ENCODE results near the gene GARIN5B. TPM values are rescaled to one million over a fixed set of nuclear protein-coding genes. Genes with fewer than 3 reads are reported as not detected.

Gene GARIN5B
- total RNA-seq, 1 experiment from 2014 or later = not detected

DNA sequence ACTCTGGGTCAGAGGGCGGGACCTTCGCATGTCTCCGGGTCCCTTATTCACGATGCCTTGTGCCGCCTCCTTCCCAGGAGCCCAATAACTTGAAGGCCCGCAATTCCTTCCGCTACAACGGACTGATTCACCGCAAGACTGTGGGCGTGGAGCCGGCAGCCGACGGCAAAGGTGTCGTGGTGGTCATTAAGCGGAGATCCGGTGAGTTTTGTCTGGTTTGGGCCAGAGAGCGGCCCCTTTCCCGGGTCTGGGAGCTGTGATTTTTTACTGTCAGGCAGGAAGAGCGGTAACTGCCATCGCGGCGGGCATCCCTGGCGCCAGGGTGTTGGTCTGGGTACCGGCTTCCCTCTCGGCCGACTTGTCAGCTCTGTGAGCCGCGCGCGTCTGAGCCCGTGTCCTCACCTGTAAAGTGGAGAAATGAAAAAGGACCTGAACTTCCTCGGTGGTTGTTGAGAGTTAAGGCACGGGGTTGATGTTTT is 23.5 kb upstream of the GARIN5B start (continued):
- TF ChIP-seq, protein P1, sequence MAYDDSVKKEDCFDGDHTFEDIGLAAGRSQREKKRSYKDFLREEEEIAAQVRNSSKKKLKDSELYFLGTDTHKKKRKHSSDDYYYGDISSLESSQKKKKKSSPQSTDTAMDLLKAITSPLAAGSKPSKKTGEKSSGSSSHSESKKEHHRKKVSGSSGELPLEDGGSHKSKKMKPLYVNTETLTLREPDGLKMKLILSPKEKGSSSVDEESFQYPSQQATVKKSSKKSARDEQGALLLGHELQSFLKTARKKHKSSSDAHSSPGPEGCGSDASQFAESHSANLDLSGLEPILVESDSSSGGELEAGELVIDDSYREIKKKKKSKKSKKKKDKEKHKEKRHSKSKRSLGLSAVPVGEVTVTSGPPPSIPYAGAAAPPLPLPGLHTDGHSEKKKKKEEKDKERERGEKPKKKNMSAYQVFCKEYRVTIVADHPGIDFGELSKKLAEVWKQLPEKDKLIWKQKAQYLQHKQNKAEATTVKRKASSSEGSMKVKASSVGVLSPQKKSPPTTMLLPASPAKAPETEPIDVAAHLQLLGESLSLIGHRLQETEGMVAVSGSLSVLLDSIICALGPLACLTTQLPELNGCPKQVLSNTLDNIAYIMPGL (CRISPR knock-in tag; IDR thresholded peaks at IDR 0.05) = no peak
- TF ChIP-seq JUN (CRISPR knock-in tag; IDR thresholded peaks at IDR 0.05) (no peak), IRF2 (CRISPR knock-in tag; IDR thresholded peaks at IDR 0.05; ENCODE audit: borderline replicate concordance, low read depth) (no peak), NFYB (CRISPR knock-in tag; conservative IDR thresholded peaks at IDR 0.05; ENCODE audit: low read depth) (no peak), ZNF317 (CRISPR knock-in tag; IDR thresholded peaks at IDR 0.05; ENCODE audit: borderline replicate concordance, low read depth) (no peak)

DNA sequence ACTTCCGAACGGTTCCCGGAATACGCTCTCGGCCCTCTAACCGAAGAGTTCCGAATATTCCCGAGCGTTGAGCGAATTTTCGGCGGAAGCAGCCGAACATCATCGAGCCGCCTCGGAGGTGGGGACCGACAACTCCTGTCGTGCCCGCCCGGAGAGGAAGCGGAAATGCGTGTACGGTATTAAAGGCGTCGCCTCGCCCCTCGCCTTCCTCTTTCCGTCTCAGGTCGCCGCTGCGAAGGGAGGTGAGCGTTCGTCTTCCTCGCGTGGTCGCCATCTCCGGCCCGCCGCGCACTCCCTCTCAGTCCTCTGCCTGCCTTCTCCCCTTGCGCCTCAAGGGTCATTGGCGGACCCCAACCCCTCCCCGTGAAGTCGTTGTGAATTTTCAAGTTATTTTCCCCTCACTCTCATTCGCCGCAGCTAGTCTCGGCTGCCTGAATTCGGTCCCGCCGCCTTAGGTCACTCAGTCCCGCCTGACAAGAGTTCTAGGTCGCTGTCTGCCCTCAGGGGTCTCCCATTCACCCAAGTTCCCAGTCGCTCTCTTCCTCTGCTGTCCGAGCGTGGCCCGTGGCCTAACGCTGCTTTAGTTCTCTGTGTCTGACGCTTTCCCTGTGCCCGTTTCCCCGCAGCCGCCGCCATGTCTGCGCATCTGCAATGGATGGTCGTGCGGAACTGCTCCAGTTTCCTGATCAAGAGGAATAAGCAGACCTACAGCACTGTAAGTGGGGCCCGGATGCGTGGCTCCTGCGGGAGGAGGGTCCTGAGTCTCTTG is 22.8 kb upstream of the GARIN5B start, which contains the start of gene RPL28:
Gene RPL28 (plus strand): TSS at position 209 of the 769 bp plus-strand sequence. CDS start 426 bp downstream, at position 635.
- peak; percentile 98 for DNase-seq (ENCODE audit: low spot score)
- Mint-ChIP-seq H3K27me3 (ENCODE audit: low read depth) (peaks cover 19% of the 10 kb centered on the region), H3K27ac (peak within 1 kb of the TSS; percentile 99), H3K9me3 (no peaks in the 10 kb centered on the region), H3K4me3 (peak within 1 kb of the TSS; percentile 100), H3K4me1 (peaks cover 48% of the 10 kb centered on the region), H3K36me3 (peaks cover 41% of the 10 kb centered on the region)
- ChIA-PET CTCF (no interaction called here), POLR2A (interaction anchor here (1.5 kb wide), 1 partner anchor 14 kb away, joined by 3 read pairs; no protein-coding TSS in a partner anchor)
- ATAC-seq = peak; percentile 77
- TF ChIP-seq SOX15 (CRISPR knock-in tag; IDR thresholded peaks at IDR 0.05) (no peak), GRHL2 (CRISPR knock-in tag; IDR thresholded peaks at IDR 0.05; ENCODE audit: insufficient replicate concordance, severe bottlenecking) (no peak), TEAD4 (CRISPR knock-in tag; IDR thresholded peaks at IDR 0.05) (no peak), NFE2L1 (CRISPR knock-in tag; IDR thresholded peaks at IDR 0.05) (no peak; the same call in 1 of the 2 replicates), NFYB (CRISPR knock-in tag; conservative IDR thresholded peaks at IDR 0.05; ENCODE audit: low read depth) (peak; percentile 37), ESRRA (CRISPR knock-in tag; IDR thresholded peaks at IDR 0.05; ENCODE audit: borderline replicate concordance) (0 out of 2 replicates have a peak, but pooled peaks have one; percentile 35), ZNF396 (CRISPR knock-in tag; IDR thresholded peaks at IDR 0.05; ENCODE audit: borderline replicate concordance) (no peak), IRF2 (CRISPR knock-in tag; IDR thresholded peaks at IDR 0.05; ENCODE audit: borderline replicate concordance, low read depth) (no peak), TEAD1 (CRISPR knock-in tag; IDR thresholded peaks at IDR 0.05) (peak; percentile 90), JUN (CRISPR knock-in tag; IDR thresholded peaks at IDR 0.05) (peak; percentile 70; the same call in 1 of the 2 replicates), ZNF263 (CRISPR knock-in tag; IDR thresholded peaks at IDR 0.05; ENCODE audit: low read depth) (no peak), NR2C2 (CRISPR knock-in tag; IDR thresholded peaks at IDR 0.05) (no peak)
- TF ChIP-seq, protein P2, sequence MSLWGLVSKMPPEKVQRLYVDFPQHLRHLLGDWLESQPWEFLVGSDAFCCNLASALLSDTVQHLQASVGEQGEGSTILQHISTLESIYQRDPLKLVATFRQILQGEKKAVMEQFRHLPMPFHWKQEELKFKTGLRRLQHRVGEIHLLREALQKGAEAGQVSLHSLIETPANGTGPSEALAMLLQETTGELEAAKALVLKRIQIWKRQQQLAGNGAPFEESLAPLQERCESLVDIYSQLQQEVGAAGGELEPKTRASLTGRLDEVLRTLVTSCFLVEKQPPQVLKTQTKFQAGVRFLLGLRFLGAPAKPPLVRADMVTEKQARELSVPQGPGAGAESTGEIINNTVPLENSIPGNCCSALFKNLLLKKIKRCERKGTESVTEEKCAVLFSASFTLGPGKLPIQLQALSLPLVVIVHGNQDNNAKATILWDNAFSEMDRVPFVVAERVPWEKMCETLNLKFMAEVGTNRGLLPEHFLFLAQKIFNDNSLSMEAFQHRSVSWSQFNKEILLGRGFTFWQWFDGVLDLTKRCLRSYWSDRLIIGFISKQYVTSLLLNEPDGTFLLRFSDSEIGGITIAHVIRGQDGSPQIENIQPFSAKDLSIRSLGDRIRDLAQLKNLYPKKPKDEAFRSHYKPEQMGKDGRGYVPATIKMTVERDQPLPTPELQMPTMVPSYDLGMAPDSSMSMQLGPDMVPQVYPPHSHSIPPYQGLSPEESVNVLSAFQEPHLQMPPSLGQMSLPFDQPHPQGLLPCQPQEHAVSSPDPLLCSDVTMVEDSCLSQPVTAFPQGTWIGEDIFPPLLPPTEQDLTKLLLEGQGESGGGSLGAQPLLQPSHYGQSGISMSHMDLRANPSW (CRISPR knock-in tag; conservative IDR thresholded peaks at IDR 0.05; ENCODE audit: low read depth) = no peak
- TF ChIP-seq, protein P3, sequence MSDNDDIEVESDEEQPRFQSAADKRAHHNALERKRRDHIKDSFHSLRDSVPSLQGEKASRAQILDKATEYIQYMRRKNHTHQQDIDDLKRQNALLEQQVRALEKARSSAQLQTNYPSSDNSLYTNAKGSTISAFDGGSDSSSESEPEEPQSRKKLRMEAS (CRISPR knock-in tag; IDR thresholded peaks at IDR 0.05) = peak; percentile 82
- TF ChIP-seq, protein P1 (CRISPR knock-in tag; IDR thresholded peaks at IDR 0.05) = 0 out of 2 replicates have a peak, but pooled peaks have one; percentile 12
- TF ChIP-seq, protein P4, sequence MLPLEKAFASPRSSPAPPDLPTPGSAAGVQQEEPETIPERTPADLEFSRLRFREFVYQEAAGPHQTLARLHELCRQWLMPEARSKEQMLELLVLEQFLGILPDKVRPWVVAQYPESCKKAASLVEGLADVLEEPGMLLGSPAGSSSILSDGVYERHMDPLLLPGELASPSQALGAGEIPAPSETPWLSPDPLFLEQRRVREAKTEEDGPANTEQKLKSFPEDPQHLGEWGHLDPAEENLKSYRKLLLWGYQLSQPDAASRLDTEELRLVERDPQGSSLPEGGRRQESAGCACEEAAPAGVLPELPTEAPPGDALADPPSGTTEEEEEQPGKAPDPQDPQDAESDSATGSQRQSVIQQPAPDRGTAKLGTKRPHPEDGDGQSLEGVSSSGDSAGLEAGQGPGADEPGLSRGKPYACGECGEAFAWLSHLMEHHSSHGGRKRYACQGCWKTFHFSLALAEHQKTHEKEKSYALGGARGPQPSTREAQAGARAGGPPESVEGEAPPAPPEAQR (CRISPR knock-in tag; IDR thresholded peaks at IDR 0.05) = no peak
- TF ChIP-seq, protein P5, sequence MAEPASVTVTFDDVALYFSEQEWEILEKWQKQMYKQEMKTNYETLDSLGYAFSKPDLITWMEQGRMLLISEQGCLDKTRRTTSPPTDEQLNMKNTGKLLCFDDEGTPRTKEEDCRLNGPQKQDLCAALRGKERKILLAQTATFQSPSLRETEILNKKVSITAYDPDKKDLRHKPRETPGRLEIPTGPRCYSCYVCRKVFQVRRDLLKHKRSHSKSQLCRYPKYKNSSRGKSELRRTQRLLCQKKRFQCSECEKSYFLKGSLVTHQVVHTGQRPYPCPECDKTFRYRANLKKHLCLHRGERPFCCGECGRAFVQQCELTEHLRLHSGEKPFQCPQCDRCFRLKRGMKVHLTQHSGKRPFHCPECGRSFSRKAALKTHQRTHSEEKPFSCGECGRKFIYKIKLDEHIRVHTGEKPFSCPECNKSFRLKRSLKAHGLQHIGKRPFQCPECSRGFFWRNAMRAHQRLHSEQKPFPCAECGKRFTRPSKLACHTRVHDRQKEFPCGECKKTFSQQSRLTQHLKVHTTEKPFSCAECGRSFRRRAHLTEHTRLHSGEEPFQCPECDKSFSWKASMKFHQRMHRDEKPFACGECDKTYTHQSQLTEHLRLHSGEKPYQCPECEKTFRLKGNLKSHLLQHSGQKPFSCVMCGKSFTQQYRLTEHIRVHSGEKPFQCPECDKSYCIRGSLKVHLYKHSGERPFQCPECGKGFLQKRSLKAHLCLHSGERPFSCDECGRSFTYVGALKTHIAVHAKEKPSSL (CRISPR knock-in tag; conservative IDR thresholded peaks at IDR 0.05) = no peak
- TF ChIP-seq, protein P6, sequence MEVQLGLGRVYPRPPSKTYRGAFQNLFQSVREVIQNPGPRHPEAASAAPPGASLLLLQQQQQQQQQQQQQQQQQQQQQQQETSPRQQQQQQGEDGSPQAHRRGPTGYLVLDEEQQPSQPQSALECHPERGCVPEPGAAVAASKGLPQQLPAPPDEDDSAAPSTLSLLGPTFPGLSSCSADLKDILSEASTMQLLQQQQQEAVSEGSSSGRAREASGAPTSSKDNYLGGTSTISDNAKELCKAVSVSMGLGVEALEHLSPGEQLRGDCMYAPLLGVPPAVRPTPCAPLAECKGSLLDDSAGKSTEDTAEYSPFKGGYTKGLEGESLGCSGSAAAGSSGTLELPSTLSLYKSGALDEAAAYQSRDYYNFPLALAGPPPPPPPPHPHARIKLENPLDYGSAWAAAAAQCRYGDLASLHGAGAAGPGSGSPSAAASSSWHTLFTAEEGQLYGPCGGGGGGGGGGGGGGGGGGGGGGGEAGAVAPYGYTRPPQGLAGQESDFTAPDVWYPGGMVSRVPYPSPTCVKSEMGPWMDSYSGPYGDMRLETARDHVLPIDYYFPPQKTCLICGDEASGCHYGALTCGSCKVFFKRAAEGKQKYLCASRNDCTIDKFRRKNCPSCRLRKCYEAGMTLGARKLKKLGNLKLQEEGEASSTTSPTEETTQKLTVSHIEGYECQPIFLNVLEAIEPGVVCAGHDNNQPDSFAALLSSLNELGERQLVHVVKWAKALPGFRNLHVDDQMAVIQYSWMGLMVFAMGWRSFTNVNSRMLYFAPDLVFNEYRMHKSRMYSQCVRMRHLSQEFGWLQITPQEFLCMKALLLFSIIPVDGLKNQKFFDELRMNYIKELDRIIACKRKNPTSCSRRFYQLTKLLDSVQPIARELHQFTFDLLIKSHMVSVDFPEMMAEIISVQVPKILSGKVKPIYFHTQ (CRISPR knock-in tag; IDR thresholded peaks at IDR 0.05) = no peak

All from WTC11 (cell line).